Measurements from ENCODE around the gene ARPC2.

- TF ChIP-seq ZHX1 (CRISPR knock-in tag; IDR thresholded peaks at IDR 0.05; ENCODE audit: low read depth), result no peak
- TF ChIP-seq CTCF (CRISPR knock-in tag; IDR thresholded peaks at IDR 0.05), result no peak
- no peak for TF ChIP-seq ZNF761 (CRISPR knock-in tag; conservative IDR thresholded peaks at IDR 0.05)
- no peak for TF ChIP-seq TFAP4 (IDR thresholded peaks at IDR 0.05; ENCODE audit: borderline replicate concordance, low read depth)
- TF ChIP-seq PHF21A (CRISPR knock-in tag; IDR thresholded peaks at IDR 0.05), result no peak
- TF ChIP-seq NFE2 (CRISPR knock-in tag; IDR thresholded peaks at IDR 0.05), result no peak
- TF ChIP-seq GABPA (IDR thresholded peaks at IDR 0.05; ENCODE audit: low read depth, low read length), result no peak
- no peak for TF ChIP-seq GABPA (CRISPR knock-in tag; IDR thresholded peaks at IDR 0.05; ENCODE audit: low read depth)
- no peak for TF ChIP-seq CEBPB (IDR thresholded peaks at IDR 0.05; ENCODE audit: borderline replicate concordance, low read depth, low read length)
- no peak for TF ChIP-seq ZNF225 (CRISPR knock-in tag; IDR thresholded peaks at IDR 0.05)
- TF ChIP-seq POLR2AphosphoS5 (IDR thresholded peaks at IDR 0.05; ENCODE audit: low read depth, low read length), result no peak
These were observed 2.9 kb downstream of the ARPC2 start for GRCh38 chr2:218219934-218220333.
